Neural cell (in vitro differentiated cells): ENCODE data around the gene NDRG2. TPM values are rescaled to one million over a fixed set of nuclear protein-coding genes. Genes with fewer than 3 reads are reported as not detected.

Experiments used
- H2AFZ ChIP-seq: fragments of 200-600, 300-800 bp; sonication (generic), shearing (Covaris generic); 2 replicates; pipeline ENCODE4 v1.6.0; 2014; ENCODE audit warnings: low read depth, mild to moderate bottlenecking, antibody characterized with exemption, low read length, moderate library complexity
- H3F3A ChIP-seq: fragments of 200-600 bp; shearing (Covaris generic); 2 replicates; pipeline ENCODE4 v1.6.1; 2016; ENCODE audit warnings: mild to moderate bottlenecking, moderate library complexity, mixed read lengths, antibody characterized with exemption, low read length; ENCODE audit not compliant: insufficient read depth, poor library complexity, severe bottlenecking
- H3K27ac ChIP-seq: fragments of 200-600, 300-800 bp; sonication (generic), shearing (Covaris generic); 2 replicates; pipeline ENCODE4 v1.5.1; 2014; ENCODE audit warnings: mild to moderate bottlenecking, low read length, moderate library complexity
- H3K27me3 ChIP-seq: fragments of 300-800, 200-600 bp; sonication (generic), shearing (Covaris generic); 2 replicates; pipeline ENCODE4 v1.6.0; 2014; ENCODE audit warnings: mild to moderate bottlenecking, low read depth, low read length, moderate library complexity; ENCODE audit not compliant: insufficient read depth
- H3K36me3 ChIP-seq: fragments of 300-800, 200-600 bp; sonication (generic), shearing (Covaris generic); 2 replicates; pipeline ENCODE4 v1.5.1; 2014; ENCODE audit warnings: mild to moderate bottlenecking, antibody characterized with exemption, low read length, moderate library complexity; ENCODE audit not compliant: insufficient read depth
- H3K4me2 ChIP-seq: fragments of 300-800, 200-600 bp; sonication (generic), shearing (Covaris generic); 2 replicates; pipeline ENCODE4 v1.6.0; 2014; ENCODE audit warnings: mild to moderate bottlenecking, low read length
- H3K4me3 ChIP-seq: fragments of 300-800, 200-600 bp; sonication (generic), shearing (Covaris generic); 2 replicates; pipeline ENCODE4 v1.5.1; 2014; ENCODE audit warnings: mild to moderate bottlenecking, low read length, moderate library complexity
- H3K79me2 ChIP-seq: fragments of 200-600 bp; shearing (Covaris generic); replicated peaks from 2 replicates; pipeline ENCODE4 v1.6.0; 2014; ENCODE audit warnings: mild to moderate bottlenecking, low read length, moderate library complexity; ENCODE audit not compliant: insufficient read depth
- H3K9ac ChIP-seq: fragments of 300-800, 200-600 bp; sonication (generic), shearing (Covaris generic); 2 replicates; pipeline ENCODE4 v1.6.1; 2016; ENCODE audit warnings: mild to moderate bottlenecking, low read length, mixed read lengths
- H3K9me2 ChIP-seq: fragments of 200-600 bp; shearing (Covaris generic); 2 replicates; pipeline ENCODE4 v1.6.1; 2016; ENCODE audit warnings: mild to moderate bottlenecking, low read length, mixed read lengths; ENCODE audit not compliant: insufficient read depth
- H3K9me3 ChIP-seq: fragments of 200-600, 300-800 bp; sonication (generic), shearing (Covaris generic); 2 replicates; pipeline ENCODE4 v1.6.1; 2016; ENCODE audit warnings: mild to moderate bottlenecking, mixed run types, low read length, moderate library complexity, mixed read lengths
- H4K20me1 ChIP-seq: fragments of 200-600 bp; shearing (Covaris generic); 2 replicates; pipeline ENCODE4 v1.6.1; 2016; ENCODE audit warnings: mild to moderate bottlenecking, mixed run types; ENCODE audit not compliant: insufficient read depth
- CTCF ChIP-seq: fragments of 450-650 bp; IDR thresholded peaks from 2 replicates; pipeline ENCODE4 v1.5.1; 2014; ENCODE audit warnings: antibody characterized with exemption, mild to moderate bottlenecking, moderate library complexity; ENCODE audit not compliant: poor library complexity, severe bottlenecking
- EP300 ChIP-seq: fragments of 450-650 bp; conservative IDR thresholded peaks from 2 replicates; pipeline ENCODE4 v1.6.1; 2014; ENCODE audit warnings: antibody characterized with exemption, mild to moderate bottlenecking, moderate library complexity; ENCODE audit not compliant: poor library complexity, severe bottlenecking
- EZH2 ChIP-seq: fragments of 200-600, 300-800 bp; shearing (Covaris generic), sonication (generic); IDR thresholded peaks from 2 replicates; pipeline ENCODE4 v1.6.1; 2014; ENCODE audit warnings: antibody characterized with exemption, low read length, borderline replicate concordance, mild to moderate bottlenecking; ENCODE audit not compliant: insufficient read depth, poor library complexity, severe bottlenecking
- MXI1 ChIP-seq: fragments of 450-650 bp; conservative IDR thresholded peaks from 2 replicates; pipeline ENCODE4 v1.6.1; 2014; ENCODE audit warnings: antibody characterized with exemption, mild to moderate bottlenecking; ENCODE audit not compliant: poor library complexity, severe bottlenecking
- POLR2AphosphoS5 ChIP-seq: IDR thresholded peaks from 2 replicates; pipeline ENCODE4 v1.6.1; 2012
- RAD21 ChIP-seq: fragments of 450-650 bp; conservative IDR thresholded peaks from 2 replicates; pipeline ENCODE4 v1.6.1; 2014; ENCODE audit warnings: antibody characterized with exemption, mild to moderate bottlenecking, moderate library complexity
- REST ChIP-seq: IDR thresholded peaks from 2 replicates; pipeline ENCODE4 v1.6.1; 2012; ENCODE audit warnings: borderline replicate concordance
- SMC3 ChIP-seq: fragments of 450-650 bp; conservative IDR thresholded peaks from 2 replicates; pipeline ENCODE4 v1.6.1; 2014; ENCODE audit warnings: antibody characterized with exemption, mild to moderate bottlenecking, moderate library complexity; ENCODE audit not compliant: poor library complexity
- TAF1 ChIP-seq: IDR thresholded peaks from 2 replicates; pipeline ENCODE4 v1.6.1; 2012; ENCODE audit warnings: low read depth
- polyA plus RNA-seq: library from polyadenylated mRNA; depleted of rRNA; stranded (reverse); fragments of >200 nt; gene quantifications from 2 replicates; pipeline ENCODE4 v1.2.3, GENCODE V29; 2014

The NDRG2 gene
- polyA plus RNA-seq, 1 donor from 2014 or later: 43.3 TPM

GRCh38 chr14:20996521-20996920, 28.3 kb downstream of the NDRG2 start:
- no peaks in the 10 kb centered on the region for H3K9me2 ChIP-seq
- TF ChIP-seq MXI1 (no peak), EP300 (no peak), RAD21 (no peak), SMC3 (no peak), REST (no peak), CTCF (no peak)
- H3K79me2 ChIP-seq: peaks cover 9% of the 10 kb centered on the region
- H3K36me3 ChIP-seq: peaks cover 4% of the 10 kb centered on the region
- no peak overlapping the region for H3K27ac ChIP-seq
- H3K27me3 ChIP-seq: no peaks in the 10 kb centered on the region
- H4K20me1 ChIP-seq: no peaks in the 10 kb centered on the region
- H3K9me3 ChIP-seq: no peaks in the 10 kb centered on the region
- H3K4me2 ChIP-seq: no peak overlapping the region
- H3K4me3 ChIP-seq: no peak overlapping the region
- no peaks in the 10 kb centered on the region for H3F3A ChIP-seq
- H3K9ac ChIP-seq: no peak overlapping the region
- no peak overlapping the region for H2AFZ ChIP-seq

GRCh38 chr14:20989787-20990600, 34.9 kb downstream of the NDRG2 start, which contains the start of gene METTL17:
TSS of gene METTL17 (plus strand) at chr14:20989980. CDS start at chr14:20990003, 23 bp downstream.
- Histone ChIP-seq H3K4me2 (peak within 1 kb of the TSS; percentile 72), H3K27ac (peak within 1 kb of the TSS; percentile 71), H4K20me1 (no peaks in the 10 kb centered on the region), H3K4me3 (peak within 1 kb of the TSS; percentile 88), H3K36me3 (peaks cover 4% of the 10 kb centered on the region), H3K9me3 (no peaks in the 10 kb centered on the region), H3K9me2 (no peaks in the 10 kb centered on the region), H3K27me3 (no peaks in the 10 kb centered on the region), H3K9ac (peak within 1 kb of the TSS; percentile 83), H3F3A (no peaks in the 10 kb centered on the region), H3K79me2 (peaks cover 22% of the 10 kb centered on the region), H2AFZ (peak within 1 kb of the TSS; percentile 82)
- TF ChIP-seq EZH2: no peak
- peak; percentile 94 for TF ChIP-seq POLR2AphosphoS5
- peak; percentile 79 for TF ChIP-seq REST
- peak; percentile 65 for TF ChIP-seq CTCF
- no peak for TF ChIP-seq RAD21
- TF ChIP-seq TAF1: peak; percentile 82
- peak; percentile 50 for TF ChIP-seq SMC3
- no peak for TF ChIP-seq EP300
- TF ChIP-seq MXI1: peak; percentile 81
